Nucleus accumbens (tissue), 56 donors: ENCODE results near the gene HOTAIR.

Experiments
- DNase-seq, 56 donors: peaks; one replicate each; lab custom pipeline; 2025; lab: John Stamatoyannopoulos, UW

Gene HOTAIR

GRCh38 chr12:53989227-53990113, 14.7 kb upstream of the HOTAIR start:
- DNase-seq, result peak in 9 of 56 donors; percentile 1 to 30 (median 11)

- DNase-seq, result no peak
These were observed 13.9 kb upstream of the HOTAIR start for GRCh38 chr12:53988541-53989226.

DNA sequence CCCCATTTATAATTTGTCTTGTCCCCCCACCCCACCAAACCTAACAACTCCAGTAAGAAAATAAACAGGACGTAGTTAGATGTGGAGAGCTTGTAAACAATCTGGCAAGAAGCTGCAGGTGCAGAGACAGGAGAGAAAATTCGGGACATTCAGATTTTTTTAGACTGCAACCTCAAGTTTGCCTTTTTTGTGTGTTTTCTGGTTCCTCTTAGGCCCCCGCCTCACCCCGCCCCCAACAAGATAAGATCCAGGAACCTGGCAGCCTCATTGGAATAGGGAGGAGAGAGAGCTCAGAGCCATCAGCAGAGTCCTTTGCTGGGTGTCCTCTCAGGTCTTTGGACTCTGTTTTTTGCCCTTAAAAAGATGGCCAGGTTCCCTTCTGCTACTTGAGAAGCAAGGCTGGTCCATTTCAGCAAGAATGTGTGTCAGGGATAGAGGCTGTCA, 13.1 kb upstream of the HOTAIR start:
- DNase-seq, result no peak

DNA sequence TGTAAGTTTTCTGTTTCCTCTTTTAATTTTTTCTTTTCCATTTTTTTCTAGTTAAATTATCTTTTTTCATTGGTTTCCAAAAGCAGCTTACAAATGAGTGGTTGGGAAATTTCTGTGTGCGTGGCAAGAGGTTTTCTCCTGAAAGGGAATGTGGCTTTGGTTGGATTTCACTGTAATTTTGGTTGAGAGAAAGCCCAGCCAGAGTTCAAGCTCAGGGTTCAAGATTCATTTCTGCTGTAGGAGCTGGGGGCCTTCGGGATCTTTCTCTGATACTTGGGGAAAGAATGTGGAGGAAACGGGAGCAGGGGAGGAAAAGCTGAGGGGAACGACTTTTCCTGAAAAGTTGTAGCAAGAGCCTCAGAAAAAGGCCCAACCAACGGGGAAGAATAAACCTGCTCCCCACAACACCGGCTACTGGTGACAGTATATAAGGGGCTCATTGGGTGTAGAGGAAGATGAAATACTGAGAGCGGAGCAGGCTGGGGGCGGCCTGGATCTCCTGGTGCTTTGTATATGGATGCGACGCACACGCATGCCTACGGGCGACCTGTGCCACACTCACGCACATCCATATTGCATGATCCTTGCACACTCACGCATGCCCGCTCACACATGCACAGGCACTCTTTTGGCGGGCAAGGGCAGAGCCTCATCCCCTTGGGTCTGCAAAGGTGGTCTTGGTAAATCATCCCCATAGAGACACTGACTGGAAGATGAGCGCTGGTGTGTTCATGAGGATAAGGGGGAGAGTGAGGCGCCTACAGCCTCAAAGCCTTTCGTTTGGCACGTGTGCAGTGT, 12.1 kb upstream of the HOTAIR start:
- no peak for DNase-seq

- DNase-seq, result no peak
These were observed 11.4 kb upstream of the HOTAIR start for GRCh38 chr12:53985994-53986685.

DNA sequence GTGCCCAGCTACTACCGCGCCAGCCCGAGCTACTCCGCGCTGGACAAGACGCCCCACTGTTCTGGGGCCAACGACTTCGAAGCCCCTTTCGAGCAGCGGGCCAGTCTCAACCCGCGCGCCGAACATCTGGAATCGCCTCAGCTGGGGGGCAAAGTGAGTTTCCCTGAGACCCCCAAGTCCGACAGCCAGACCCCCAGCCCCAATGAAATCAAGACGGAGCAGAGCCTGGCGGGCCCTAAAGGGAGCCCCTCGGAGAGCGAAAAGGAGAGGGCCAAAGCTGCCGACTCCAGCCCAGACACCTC, 10.9 kb upstream of the HOTAIR start:
- DNase-seq, result no peak

DNA sequence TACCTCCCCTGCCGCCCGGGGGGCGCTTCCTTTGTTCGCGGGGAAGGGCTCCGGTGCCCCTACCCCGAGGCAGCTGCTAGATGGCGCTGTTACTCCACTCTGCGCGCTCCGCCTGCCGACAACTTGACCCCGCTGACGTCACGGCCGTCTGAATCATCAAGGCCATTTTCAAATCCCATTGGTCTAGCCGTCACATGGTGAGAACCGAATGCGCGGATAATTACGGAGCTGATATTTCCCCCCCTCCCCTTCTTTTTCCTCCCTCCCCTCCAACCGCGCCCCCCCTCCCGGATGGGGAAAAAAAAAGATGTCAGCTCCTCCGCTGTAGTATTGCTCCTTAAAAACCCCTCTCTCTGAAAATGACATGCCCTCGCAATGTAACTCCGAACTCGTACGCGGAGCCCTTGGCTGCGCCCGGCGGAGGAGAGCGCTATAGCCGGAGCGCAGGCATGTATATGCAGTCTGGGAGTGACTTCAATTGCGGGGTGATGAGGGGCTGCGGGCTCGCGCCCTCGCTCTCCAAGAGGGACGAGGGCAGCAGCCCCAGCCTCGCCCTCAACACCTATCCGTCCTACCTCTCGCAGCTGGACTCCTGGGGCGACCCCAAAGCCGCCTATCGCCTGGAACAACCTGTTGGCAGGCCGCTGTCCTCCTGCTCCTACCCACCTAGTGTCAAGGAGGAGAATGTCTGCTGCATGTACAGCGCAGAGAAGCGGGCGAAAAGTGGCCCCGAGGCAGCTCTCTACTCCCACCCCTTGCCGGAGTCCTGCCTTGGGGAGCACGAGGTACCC, 10.3 kb upstream of the HOTAIR start, which contains the start of gene HOXC10:
TSS of gene HOXC10 (plus strand) at position 246 of the 791 bp plus-strand sequence. CDS start at position 360, 114 bp downstream.
- peak in 24 of 56 donors; percentile 1 to 66 (median 14) for DNase-seq

DNA sequence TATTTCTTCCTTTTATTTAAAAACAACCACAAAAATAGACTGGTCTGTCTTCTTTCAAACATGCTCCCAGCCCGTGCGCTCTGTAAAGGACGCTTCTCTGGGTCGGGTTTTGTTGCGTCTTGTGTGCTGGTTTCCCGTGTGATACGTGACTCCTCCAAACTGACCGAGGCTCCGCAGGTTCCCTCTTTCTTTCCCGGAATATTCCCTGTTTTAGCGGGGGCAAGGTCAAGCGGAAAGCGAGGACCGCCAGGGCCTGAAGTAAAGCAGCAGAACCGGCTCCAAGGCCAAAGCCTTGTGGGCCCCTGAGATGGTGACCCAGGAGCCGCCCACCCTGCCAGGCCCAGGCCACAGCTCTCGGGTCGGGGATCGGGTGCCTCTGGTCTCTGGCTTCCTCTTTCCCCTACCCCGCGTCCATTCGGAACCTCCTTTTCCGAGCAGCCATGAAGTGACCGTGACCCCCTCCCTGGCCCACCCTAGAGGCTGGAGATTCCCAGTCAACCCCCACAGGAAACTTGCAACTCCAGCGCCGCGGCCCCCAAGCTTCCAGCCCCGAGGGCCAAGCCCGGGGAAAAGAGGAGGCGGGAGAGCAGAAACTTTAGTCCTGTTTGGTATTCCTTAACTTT, 9.3 kb upstream of the HOTAIR start:
- DNase-seq, result no peak

DNA sequence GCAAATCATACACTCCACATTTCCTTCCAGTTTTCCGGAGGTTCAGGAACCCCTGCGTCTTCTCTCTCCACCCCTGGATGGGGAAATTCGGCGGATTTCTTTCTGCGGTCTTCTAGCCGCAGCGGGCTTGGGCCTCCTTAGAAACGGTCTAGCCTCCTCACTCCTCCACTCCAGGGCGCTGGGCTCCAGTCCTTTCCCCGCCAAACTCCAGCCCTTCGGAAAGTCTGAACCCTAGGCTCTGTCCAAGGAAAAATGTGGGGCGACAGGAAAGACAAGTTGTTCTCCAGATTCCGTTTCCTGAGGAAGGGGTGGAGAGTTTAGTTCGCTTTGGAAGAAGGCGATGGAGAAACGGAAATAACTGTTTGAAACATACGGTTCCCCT, 8.8 kb upstream of the HOTAIR start:
- DNase-seq, result no peak

- DNase-seq, result no peak
These were observed 8.2 kb upstream of the HOTAIR start for GRCh38 chr12:53982648-53983567.

- DNase-seq, result no peak
These were observed 7.1 kb upstream of the HOTAIR start for GRCh38 chr12:53981634-53982565.

DNA sequence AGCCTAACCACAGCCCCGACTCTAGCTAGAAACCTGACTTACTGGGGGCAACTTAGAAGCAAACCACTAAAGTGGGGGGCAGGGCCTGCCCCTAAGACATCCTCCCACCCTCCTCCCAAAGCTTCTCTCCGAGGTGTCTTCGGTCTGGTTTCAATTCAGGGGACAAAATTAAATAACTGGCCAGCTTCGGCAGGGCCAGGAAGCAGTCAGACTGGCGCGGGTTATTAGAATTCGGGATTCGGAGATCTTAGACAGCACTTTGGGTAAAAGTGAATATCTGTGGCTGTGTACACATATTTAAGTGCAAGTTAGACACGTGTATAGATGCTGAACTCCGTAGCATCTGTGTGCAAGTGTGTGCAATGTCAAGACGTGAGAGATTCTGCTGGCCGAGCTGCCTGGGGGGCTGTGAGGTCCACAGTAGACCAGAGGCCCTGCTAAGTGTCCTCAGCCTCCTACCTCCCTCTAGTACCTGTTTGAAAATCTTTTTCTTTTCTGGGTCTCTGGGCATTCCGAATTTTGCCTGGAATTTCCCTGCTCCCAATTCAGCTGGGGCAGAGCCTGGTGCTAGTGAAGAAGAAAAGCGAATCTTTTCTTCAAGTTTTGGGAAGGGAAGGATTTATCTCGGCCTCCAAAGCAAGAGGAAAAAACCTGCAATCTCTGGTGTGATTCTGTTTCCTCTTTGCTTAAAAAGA, 6.2 kb upstream of the HOTAIR start:
- DNase-seq, result no peak

DNA sequence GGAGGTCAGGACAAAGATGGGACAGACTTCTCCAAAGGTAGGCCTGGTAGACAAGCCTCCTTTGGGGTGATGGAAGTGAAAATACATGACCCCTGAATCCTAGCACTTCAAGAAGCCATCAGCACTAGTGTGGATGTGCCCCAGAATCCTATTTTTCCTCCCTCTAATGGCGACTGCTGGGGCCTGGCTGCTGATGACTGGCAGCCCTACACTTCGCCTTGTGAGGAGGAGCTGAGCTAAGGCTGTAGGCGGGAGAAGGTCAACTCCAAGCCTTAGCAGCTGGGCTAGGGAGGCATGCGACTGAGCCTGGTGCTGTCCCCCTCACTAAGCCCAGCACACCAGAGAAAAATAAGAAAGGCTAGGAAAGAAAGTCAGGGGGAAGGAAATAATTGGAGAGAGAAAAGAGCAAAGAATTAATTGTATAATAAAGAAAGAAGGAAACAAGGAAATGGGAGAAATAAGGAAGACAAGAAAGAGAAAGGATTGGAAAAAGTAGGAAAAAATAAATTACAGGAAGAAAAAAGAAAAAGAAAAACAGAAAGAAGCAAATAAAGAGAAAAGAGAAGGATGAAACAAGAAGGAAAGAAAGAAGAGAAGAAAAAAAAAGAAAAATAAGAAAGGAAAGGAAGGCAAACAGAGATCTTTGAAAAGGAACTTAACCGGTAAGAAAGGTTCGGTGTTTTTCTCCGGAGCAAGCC, 5.5 kb upstream of the HOTAIR start:
- no peak for DNase-seq

GRCh38 chr12:53978477-53979356, 4.0 kb upstream of the HOTAIR start:
- no peak for DNase-seq
